Activated B cell treated with CpG ODN at 0.5 μM for 24 hours (primary cell): Measurements from ENCODE around the gene TNFRSF25. TPM values are rescaled to one million over a fixed set of nuclear protein-coding genes. Genes with fewer than 3 reads are reported as not detected.
"Not testable (repeated sequence)": the region's sequence is repeated elsewhere in the genome, so short reads cannot be mapped to it uniquely, and the experiment has no call there.

Source experiments
- ATAC-seq: fragments of 200-7000 bp; cut with Tn5 transposase; one replicate; pipeline ENCODE4 v1.10.0; 2021; ENCODE audit warnings: low read depth, mild to moderate bottlenecking, moderate library complexity
- CTCF ChIA-PET: fragments of 350-600 bp; sonication (Branson Sonifier 250); formaldehyde crosslinking; loops from one replicate; lab custom pipeline; 2021; ENCODE audit warnings: antibody characterized with exemption; lab: Charles Lee
- POLR2A ChIA-PET: fragments of 350-600 bp; sonication (Branson Sonifier 250); formaldehyde crosslinking; loops from one replicate; lab custom pipeline; 2021; ENCODE audit warnings: antibody characterized with exemption; lab: Charles Lee
- DNase-seq: peaks from one replicate; pipeline ENCODE4 v3.0.0; 2022
- H3K27ac Mint-ChIP-seq: one replicate; pipeline ENCODE4 v1.8.0; 2020; ENCODE audit warnings: mixed read lengths
- H3K27me3 Mint-ChIP-seq: one replicate; pipeline ENCODE4 v1.8.0; 2021; ENCODE audit warnings: mixed read lengths
- H3K36me3 Mint-ChIP-seq: one replicate; pipeline ENCODE4 v1.8.0; 2021; ENCODE audit warnings: low read depth, mixed read lengths
- H3K4me1 Mint-ChIP-seq: one replicate; pipeline ENCODE4 v1.8.0; 2021; ENCODE audit warnings: mixed read lengths
- H3K4me3 Mint-ChIP-seq: one replicate; pipeline ENCODE4 v1.8.0; 2020; ENCODE audit warnings: mild to moderate bottlenecking, mixed read lengths
- H3K9me3 Mint-ChIP-seq: one replicate; pipeline ENCODE4 v1.8.0; 2020; ENCODE audit warnings: mixed read lengths
- CTCF ChIP-seq: fragments of 200-600 bp; IDR thresholded peaks from one replicate; pipeline ENCODE4 v1.8.0; 2022; ENCODE audit warnings: antibody characterized with exemption, mild to moderate bottlenecking
- intact Hi-C: fragments of 100-400 bp; cut with micrococcal nuclease; formaldehyde crosslinking; loops from one replicate; pipeline ENCODE4 v1.15.1; 2024
- total RNA-seq: library from RNA; stranded (reverse); gene quantifications from 2 replicates; pipeline ENCODE4 v1.2.3, GENCODE V29; 2022

TNFRSF25 gene
- total RNA-seq, 1 donor from 2014 or later = 2.8 TPM

DNA sequence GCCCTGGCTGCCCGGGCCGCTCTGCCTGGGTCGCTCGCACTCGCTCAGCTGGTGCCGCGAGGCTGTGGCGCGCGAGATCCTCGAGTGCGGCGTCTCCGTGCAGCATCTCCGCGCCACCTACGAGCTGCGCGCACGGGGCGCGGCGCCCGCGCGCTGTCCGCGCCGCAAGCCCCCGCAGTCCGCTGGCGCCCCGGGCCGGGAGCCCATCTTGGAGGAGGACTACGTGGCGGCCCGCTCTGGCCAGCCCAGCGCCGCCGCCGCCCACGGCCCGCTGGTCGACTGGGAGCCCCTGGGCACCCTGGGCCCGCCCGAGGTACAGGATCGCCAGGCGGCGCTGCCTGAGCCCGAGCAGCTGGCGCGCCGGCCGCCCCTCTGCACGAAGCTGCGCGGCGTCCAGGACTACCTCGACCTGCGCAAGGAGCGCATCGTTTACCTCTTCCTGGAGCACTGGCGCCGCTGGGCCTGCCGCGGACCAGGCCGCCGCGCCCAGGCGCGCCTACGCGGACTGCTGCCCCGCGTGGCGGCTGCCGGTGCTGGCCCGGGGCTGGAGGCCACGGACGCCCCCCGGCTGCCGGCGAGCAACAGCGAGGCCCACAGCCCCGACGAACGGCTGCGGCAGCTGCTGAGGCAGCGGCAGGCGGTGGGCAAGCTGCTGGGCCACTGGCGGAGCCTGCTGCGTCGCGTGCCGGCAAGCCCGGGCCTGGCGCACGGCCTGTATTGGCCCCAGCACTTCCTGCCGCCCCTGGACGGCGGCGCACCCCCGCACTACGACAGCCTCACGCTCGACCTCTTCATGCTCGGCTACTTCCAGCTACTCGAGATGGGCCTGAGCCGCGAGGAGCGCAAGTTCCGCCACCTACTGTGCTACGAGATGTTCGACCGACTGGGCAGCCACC is 10.9 kb downstream of the TNFRSF25 start:
- DNase-seq (no peak), ATAC-seq (no peak)
- no peaks in the 10 kb centered on the region for H3K36me3 Mint-ChIP-seq
- no peak for TF ChIP-seq CTCF
- H3K9me3 Mint-ChIP-seq = no peaks in the 10 kb centered on the region
- CTCF ChIA-PET = no interaction called here
- H3K27me3 Mint-ChIP-seq = peaks cover 33% of the 10 kb centered on the region
- H3K4me3 Mint-ChIP-seq = no peak overlapping the region
- intact Hi-C loops = no loop called here
- no peak overlapping the region for H3K27ac Mint-ChIP-seq
- POLR2A ChIA-PET = no interaction called here
- H3K4me1 Mint-ChIP-seq = peaks cover 11% of the 10 kb centered on the region

- H3K27ac Mint-ChIP-seq, CTCF ChIA-PET, ATAC-seq, H3K9me3 Mint-ChIP-seq, H3K4me1 Mint-ChIP-seq, H3K4me3 Mint-ChIP-seq, intact Hi-C loops, H3K36me3 Mint-ChIP-seq, DNase-seq, POLR2A ChIA-PET: not testable (repeated sequence)
- peaks cover 35% of the 10 kb centered on the region for H3K27me3 Mint-ChIP-seq
Measured at GRCh38 chr1:6453895-6454855, 11.8 kb downstream of the TNFRSF25 start.

- intact Hi-C loops = no loop called here
- no peak for TF ChIP-seq CTCF
- H3K4me3 Mint-ChIP-seq = no peak overlapping the region
- H3K27me3 Mint-ChIP-seq = peaks cover 36% of the 10 kb centered on the region
- no peak for DNase-seq
- H3K4me1 Mint-ChIP-seq = peaks cover 19% of the 10 kb centered on the region
- ChIA-PET CTCF (no interaction called here), POLR2A (no interaction called here)
- H3K9me3 Mint-ChIP-seq = no peaks in the 10 kb centered on the region
- no peak for ATAC-seq
- no peak overlapping the region for H3K27ac Mint-ChIP-seq
- no peaks in the 10 kb centered on the region for H3K36me3 Mint-ChIP-seq
Measured at GRCh38 chr1:6450943-6451373, 15.0 kb downstream of the TNFRSF25 start.

DNA sequence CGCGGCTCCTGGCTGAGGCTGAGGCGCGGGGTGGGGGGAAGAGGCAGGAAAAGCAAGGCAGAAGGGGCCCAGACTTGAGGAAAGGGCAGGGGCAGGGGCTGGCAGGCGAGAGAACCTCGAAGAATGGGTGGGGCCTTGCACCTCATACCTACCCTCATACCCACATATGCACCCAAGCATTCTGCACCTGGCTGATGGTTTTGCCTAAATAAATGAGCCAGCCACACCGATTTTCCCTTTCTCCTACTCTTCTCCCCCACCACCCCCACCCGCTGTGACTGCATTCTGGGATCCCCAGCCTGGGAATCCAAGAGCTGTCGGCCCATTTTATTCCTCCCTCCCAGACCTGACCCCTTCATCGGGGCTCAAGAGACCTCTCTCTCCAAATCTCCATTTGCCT is 15.5 kb downstream of the TNFRSF25 start:
- ATAC-seq, DNase-seq, H3K4me3 Mint-ChIP-seq, intact Hi-C loops, H3K27ac Mint-ChIP-seq, CTCF ChIA-PET, H3K36me3 Mint-ChIP-seq, POLR2A ChIA-PET, H3K9me3 Mint-ChIP-seq: not testable (repeated sequence)
- H3K4me1 Mint-ChIP-seq = peaks cover 17% of the 10 kb centered on the region
- H3K27me3 Mint-ChIP-seq = peaks cover 38% of the 10 kb centered on the region

DNA sequence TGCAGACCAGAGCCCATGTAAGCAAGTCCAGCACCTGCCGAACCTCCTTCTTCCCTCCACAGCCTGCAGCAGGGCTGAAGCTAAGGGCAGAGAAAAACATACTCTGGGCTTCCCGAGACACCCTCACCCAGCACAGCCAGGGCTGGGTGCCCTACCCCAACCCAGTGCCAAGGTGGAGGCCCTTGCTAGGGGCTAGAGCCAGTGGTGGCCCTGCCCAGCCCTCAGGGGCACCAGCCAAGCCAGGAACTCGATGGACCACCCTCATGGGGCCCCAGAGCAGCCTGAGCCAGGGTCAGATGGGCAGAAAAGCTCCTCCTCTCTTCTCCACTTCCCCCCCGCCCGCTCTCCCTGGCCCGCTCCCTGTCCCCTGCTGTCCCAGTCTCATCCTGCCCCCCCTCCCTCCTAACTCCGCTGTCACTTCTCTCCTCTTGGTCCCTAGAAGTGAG is 15.9 kb downstream of the TNFRSF25 start:
- DNase-seq (no peak), ATAC-seq (no peak)
- H3K9me3 Mint-ChIP-seq = no peaks in the 10 kb centered on the region
- POLR2A ChIA-PET = no interaction called here
- H3K36me3 Mint-ChIP-seq = no peaks in the 10 kb centered on the region
- intact Hi-C loops = no loop called here
- no peak overlapping the region for H3K4me3 Mint-ChIP-seq
- H3K27ac Mint-ChIP-seq = no peak overlapping the region
- TF ChIP-seq CTCF = no peak
- peaks cover 17% of the 10 kb centered on the region for H3K4me1 Mint-ChIP-seq
- CTCF ChIA-PET = no interaction called here
- H3K27me3 Mint-ChIP-seq = peaks cover 40% of the 10 kb centered on the region
